ENCODE results near the gene SF3A2.

The SF3A2 gene

DNA sequence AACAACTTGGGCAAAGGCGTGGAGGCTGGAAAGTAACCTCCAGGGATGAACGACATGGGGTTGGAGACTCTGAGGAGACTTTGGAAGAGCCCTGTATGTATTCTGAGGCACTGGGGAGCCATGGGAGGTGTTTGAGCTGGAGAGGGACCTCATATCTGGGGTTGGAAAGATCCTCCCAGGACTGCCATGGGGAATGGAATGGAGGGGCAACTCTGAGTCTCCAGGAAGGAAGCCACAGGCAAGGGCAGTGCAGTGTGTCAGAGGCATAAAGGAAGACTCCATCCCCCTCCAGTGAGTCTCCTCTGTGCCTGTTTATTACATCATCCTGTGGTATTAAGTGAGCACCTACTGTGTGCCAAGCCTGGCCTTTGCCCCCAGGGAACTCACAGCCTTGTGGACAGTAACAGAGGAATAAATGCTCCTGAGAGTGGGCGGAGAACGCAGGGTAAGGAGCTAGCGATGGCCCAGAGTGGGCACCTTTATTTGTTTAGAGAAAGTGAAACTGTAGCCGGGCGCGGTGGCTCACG, 37.6 kb downstream of the SF3A2 start:
- no peak for DNase-seq (ENCODE audit: low read depth)
- peak overlapping the region; percentile 32 for H3K4me3 ChIP-seq (ENCODE audit: low read depth, low read length)
- TF ChIP-seq, protein P1, sequence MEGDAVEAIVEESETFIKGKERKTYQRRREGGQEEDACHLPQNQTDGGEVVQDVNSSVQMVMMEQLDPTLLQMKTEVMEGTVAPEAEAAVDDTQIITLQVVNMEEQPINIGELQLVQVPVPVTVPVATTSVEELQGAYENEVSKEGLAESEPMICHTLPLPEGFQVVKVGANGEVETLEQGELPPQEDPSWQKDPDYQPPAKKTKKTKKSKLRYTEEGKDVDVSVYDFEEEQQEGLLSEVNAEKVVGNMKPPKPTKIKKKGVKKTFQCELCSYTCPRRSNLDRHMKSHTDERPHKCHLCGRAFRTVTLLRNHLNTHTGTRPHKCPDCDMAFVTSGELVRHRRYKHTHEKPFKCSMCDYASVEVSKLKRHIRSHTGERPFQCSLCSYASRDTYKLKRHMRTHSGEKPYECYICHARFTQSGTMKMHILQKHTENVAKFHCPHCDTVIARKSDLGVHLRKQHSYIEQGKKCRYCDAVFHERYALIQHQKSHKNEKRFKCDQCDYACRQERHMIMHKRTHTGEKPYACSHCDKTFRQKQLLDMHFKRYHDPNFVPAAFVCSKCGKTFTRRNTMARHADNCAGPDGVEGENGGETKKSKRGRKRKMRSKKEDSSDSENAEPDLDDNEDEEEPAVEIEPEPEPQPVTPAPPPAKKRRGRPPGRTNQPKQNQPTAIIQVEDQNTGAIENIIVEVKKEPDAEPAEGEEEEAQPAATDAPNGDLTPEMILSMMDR (IDR thresholded peaks at IDR 0.05; ENCODE audit: control insufficient read depth, extremely low read depth, insufficient read depth) = no peak

DNA sequence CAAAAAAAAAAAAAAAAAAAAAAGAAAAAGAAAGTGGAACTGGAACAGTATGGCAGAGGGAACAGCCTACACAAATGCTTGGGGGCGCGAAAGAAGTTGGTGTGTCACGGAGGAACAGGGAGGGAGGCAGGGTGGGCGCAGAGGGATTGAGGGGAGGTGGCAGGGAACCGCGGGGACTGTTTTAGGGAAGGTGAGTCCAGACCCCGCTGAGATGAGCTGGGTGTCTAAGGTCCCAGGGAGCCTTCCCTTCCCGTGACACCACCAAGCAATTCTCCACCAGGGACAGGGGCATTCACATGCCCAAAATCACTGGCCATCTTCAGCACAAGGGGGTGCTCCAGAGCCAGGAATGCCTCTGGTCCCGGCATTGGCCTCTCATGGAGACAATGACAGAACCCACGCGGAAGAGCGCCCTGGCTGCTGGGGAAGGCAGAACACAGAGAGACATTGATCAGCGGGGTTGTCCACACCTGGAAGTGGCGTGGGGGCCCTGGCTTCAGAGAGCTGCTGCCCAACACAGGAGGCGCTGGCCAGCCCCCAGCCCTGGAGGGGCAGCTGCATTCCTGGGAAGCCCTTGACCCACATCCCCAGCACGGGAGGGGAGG, 38.4 kb downstream of the SF3A2 start:
- no peak for DNase-seq (ENCODE audit: low read depth)
- H3K4me3 ChIP-seq (ENCODE audit: low read depth, low read length) = no peak overlapping the region
- TF ChIP-seq, protein P1 (IDR thresholded peaks at IDR 0.05; ENCODE audit: control insufficient read depth, extremely low read depth, insufficient read depth) = peak; percentile 72

- no peak overlapping the region for H3K4me3 ChIP-seq (ENCODE audit: low read depth, low read length)
- TF ChIP-seq, protein P1 (IDR thresholded peaks at IDR 0.05; ENCODE audit: control insufficient read depth, extremely low read depth, insufficient read depth) = no peak
- DNase-seq (ENCODE audit: low read depth) = no peak
Measured at GRCh38 chr19:2275588-2276428, 39.2 kb downstream of the SF3A2 start.

GRCh38 chr19:2276429-2276986, 39.9 kb downstream of the SF3A2 start:
- TF ChIP-seq, protein P1 (IDR thresholded peaks at IDR 0.05; ENCODE audit: control insufficient read depth, extremely low read depth, insufficient read depth) = no peak
- no peak overlapping the region for H3K4me3 ChIP-seq (ENCODE audit: low read depth, low read length)
- DNase-seq (ENCODE audit: low read depth) = no peak

DNA sequence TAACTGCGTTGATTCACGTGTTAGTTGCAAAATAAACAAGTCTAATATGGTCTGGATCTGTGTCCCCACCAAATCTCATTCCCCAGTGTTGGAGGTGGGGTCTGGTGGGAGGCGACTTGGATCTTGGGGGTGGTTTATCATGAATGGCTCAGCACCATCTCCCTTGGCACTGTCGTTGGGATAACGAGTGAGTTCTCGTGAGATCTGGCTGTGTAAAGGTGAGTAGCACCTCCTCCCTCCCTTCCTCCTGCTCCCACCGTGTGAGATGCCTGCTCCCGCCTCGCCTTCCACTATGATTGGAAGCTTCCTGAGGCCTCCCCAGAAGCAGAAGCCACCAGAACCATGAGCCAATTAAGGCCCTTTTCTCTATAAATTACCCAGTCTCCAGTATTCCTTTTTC, 40.5 kb downstream of the SF3A2 start:
- TF ChIP-seq, protein P1 (IDR thresholded peaks at IDR 0.05; ENCODE audit: control insufficient read depth, extremely low read depth, insufficient read depth) = no peak
- H3K4me3 ChIP-seq (ENCODE audit: low read depth, low read length) = no peak overlapping the region
- DNase-seq (ENCODE audit: low read depth) = no peak

DNA sequence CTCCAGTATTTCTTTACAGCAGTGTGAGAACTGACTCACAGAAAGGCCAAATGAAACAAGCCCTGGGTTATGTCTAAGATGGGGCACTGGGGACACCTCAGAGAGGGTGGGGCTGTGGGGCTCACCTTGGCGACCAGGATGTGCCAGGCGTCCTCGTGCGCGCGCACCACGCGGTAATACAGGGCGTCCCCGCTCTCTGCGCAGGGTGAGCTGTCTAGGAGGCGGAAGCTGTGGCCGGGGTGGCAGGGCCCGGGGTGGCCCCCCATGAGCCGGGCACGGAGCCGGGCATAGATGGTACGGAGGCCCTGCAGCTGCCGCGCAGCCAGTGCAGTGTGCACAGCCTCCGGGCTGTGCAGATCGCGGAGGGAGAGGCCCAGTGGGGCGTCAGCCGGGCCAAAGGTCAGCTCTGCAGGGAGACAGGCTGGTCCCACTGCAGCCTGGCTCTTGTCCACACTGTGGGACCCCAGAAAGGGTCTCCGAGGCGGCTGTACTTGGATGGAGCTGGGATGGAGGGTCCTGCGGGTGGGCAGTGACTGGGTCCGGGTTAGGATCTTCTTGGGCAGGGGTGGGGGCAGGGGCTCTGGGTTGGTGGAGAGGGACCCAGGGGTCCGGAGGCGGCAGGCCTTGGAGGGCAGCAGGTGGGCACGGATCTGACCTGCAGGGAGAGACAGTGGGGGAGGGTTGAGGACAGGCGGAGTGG, 42.0 kb downstream of the SF3A2 start:
- H3K4me3 ChIP-seq (ENCODE audit: low read depth, low read length) = no peak overlapping the region
- DNase-seq (ENCODE audit: low read depth) = no peak
- TF ChIP-seq, protein P1 (IDR thresholded peaks at IDR 0.05; ENCODE audit: control insufficient read depth, extremely low read depth, insufficient read depth) = no peak
